K562 treated with DMSO at 1 percent for 24 hours (cell line): ENCODE results near the gene CCR4. TPM values are rescaled to one million over a fixed set of nuclear protein-coding genes. Genes with fewer than 3 reads are reported as not detected.

Experiments
- total RNA-seq: library from RNA; unstranded; fragments of 300-600 nt; gene quantifications from 2 replicates; pipeline ENCODE4 v1.2.3, GENCODE V29; 2022; ENCODE audit warnings: low read depth; ENCODE audit not compliant: insufficient read depth

Gene CCR4
- total RNA-seq: not detected in 2 replicates

GRCh38 chr3:32951410-32951811, at the start of gene CCR4:
TSS of gene CCR4 (plus strand) at chr3:32951644. CDS start at chr3:32953423, 1,779 bp downstream.

Other genes starting within 250 kb of the CCR4 start
- gene TRIM71, start 133.6 kb upstream of the CCR4 start, total RNA-seq: not detected in 2 replicates
- gene GLB1, start 145.5 kb downstream of the CCR4 start, total RNA-seq: 128 and 142 TPM in 2 replicates
- 1.8 and 2.1 TPM in 2 replicates for gene TMPPE, start 145.5 kb downstream of the CCR4 start, total RNA-seq
- gene CRTAP, start 162.4 kb downstream of the CCR4 start, total RNA-seq: 126 and 148 TPM in 2 replicates